ENCODE results near the gene PTTG1.

DNA sequence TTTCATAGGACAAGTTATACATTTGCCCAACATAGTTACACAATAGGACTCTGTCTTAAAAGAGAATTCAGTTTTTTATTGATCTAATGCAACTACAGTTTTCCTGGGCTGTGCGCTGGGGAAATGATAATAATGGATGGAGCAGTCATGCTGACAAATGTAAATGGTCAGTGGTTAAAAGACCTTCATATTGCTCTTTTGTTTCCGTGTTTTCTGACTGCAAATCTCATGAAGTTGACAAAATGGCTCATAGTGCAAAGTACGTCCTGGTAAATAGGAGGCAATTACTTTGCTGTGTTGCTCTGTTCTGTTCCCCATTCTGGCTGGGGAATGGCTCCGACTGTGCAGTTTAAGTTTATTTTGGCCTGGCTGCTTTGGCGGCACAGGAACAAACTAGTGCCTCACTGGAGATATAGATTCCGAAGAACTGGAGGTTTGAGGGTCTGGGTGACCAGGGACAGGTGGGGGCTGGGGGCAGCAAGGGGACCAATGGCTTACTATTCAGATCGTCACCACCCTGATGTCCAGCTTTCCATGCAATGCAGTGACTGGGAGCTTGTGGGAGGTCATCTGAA, 54.3 kb downstream of the PTTG1 start:
- TF ChIP-seq CTCF (IDR thresholded peaks at IDR 0.05) (no peak), EZH2 (IDR thresholded peaks at IDR 0.05; ENCODE audit: borderline replicate concordance, insufficient read depth, low read depth, low read length, poor library complexity, severe bottlenecking) (no peak)

Measured in B cell (primary cell).